GM12878 (cell line): ENCODE measurements around the gene RPRD1B. TPM values are rescaled to one million over a fixed set of nuclear protein-coding genes. Genes with fewer than 3 reads are reported as not detected.

Experiments
- ATAC-seq: fragments of 200-7000 bp; cut with Tn5 transposase; 3 replicates; pipeline ENCODE4 v1.9.1; 2020; ENCODE audit warnings: mild to moderate bottlenecking, moderate library complexity
- BruUV-seq: library from RNA; stranded (reverse); fragments of 400-500 nt; replicated peaks from 2 replicates; lab custom pipeline; 2021; lab: Mats Ljungman, UMichigan
- CTCF ChIA-PET: fragments of 300-600 bp; sonication (Branson Sonifier 250); formaldehyde crosslinking; extraction: SDS; loops from one replicate; lab custom pipeline; 2021; ENCODE audit warnings: inconsistent platforms; lab: Yijun Ruan, JAX
- POLR2A ChIA-PET: fragments of 350-600 bp; formaldehyde crosslinking; extraction: SDS; loops from one replicate; lab custom pipeline; 2021; ENCODE audit warnings: inconsistent platforms; lab: Charles Lee
- RAD21 ChIA-PET: fragments of 300-600 bp; sonication (Branson Sonifier 250); formaldehyde crosslinking; loops from one replicate; lab custom pipeline; 2023; ENCODE audit warnings: antibody characterized with exemption; ENCODE audit not compliant: unreplicated experiment; lab: Charles Lee
- SMC1A ChIA-PET: fragments of 300-600 bp; sonication (Branson Sonifier 250); formaldehyde crosslinking; loops from one replicate; lab custom pipeline; 2023; ENCODE audit not compliant: unreplicated experiment, uncharacterized antibody; lab: Charles Lee
- DNase-seq: peaks from one replicate; pipeline ENCODE4 v3.0.0-alpha.2; 2011; ENCODE audit warnings: low read depth, low spot score
- FAIRE-seq: peaks from 3 replicates; lab custom pipeline; 2011; peaks lifted over from hg19 to GRCh38; lab: Jason Lieb, UNC
- H2AFZ ChIP-seq: 2 replicates; pipeline ENCODE4 v1.6.0; 2011; ENCODE audit warnings: low read depth, low read length, control low read depth; ENCODE audit not compliant: control insufficient read depth
- H3K27ac ChIP-seq: 2 replicates; pipeline ENCODE4 v1.5.1; 2011; ENCODE audit warnings: control low read depth; ENCODE audit not compliant: control insufficient read depth, insufficient read depth
- H3K27me3 ChIP-seq, 2 experiments: replicated peaks in 1 of 2; 2 replicates each; pipeline versions ENCODE4 v1.6.0 to v1.6.1; 2011; ENCODE audit warnings: low read length in 1 of 2; ENCODE audit not compliant: control insufficient read depth in 2 of 2, insufficient read depth in 2 of 2
- H3K36me3 ChIP-seq, 2 experiments: 2 replicates each; pipeline ENCODE4 v1.5.1; 2011; ENCODE audit warnings: low read length in 1 of 2; ENCODE audit not compliant: control insufficient read depth in 2 of 2, insufficient read depth in 2 of 2
- H3K4me1 ChIP-seq: 2 replicates; pipeline ENCODE4 v1.6.1; 2011; ENCODE audit warnings: mild to moderate bottlenecking, low read length, moderate library complexity, mixed read lengths; ENCODE audit not compliant: control insufficient read depth, insufficient read depth
- H3K4me2 ChIP-seq: 2 replicates; pipeline ENCODE4 v1.6.0; 2011; ENCODE audit warnings: control low read depth; ENCODE audit not compliant: control insufficient read depth, insufficient read depth
- H3K4me3 ChIP-seq: fragments of 200-600 bp; sonication (generic); 2 replicates; pipeline ENCODE4 v1.5.1; 2016
- H3K79me2 ChIP-seq: 2 replicates; pipeline ENCODE4 v1.6.0; 2011; ENCODE audit warnings: low read length; ENCODE audit not compliant: control insufficient read depth, insufficient read depth
- H3K9ac ChIP-seq: 2 replicates; pipeline ENCODE4 v1.8.0; 2011; ENCODE audit warnings: low read length, control low read depth, mixed read lengths; ENCODE audit not compliant: control insufficient read depth, insufficient read depth
- H3K9me3 ChIP-seq: replicated peaks from 3 replicates; pipeline ENCODE4 v1.5.1; 2011; ENCODE audit warnings: mild to moderate bottlenecking, low read length; ENCODE audit not compliant: control insufficient read depth, insufficient read depth
- H4K20me1 ChIP-seq: 2 replicates; pipeline ENCODE4 v1.6.0; 2011; ENCODE audit not compliant: control insufficient read depth, insufficient read depth
- EP300 ChIP-seq, 2 experiments: fragments of 150-350 bp in 1 of 2; IDR thresholded peaks; 2 replicates each; pipeline ENCODE4 v1.6.1; 2011 to 2012; ENCODE audit warnings: low read depth in 2 of 2, low read length in 2 of 2, borderline replicate concordance in 1 of 2, improper control_type of control experiment in 1 of 2, inconsistent platforms in 1 of 2; ENCODE audit not compliant: control insufficient read depth in 1 of 2
- FOXM1 ChIP-seq: IDR thresholded peaks from 2 replicates; pipeline ENCODE4 v1.6.1; 2012; ENCODE audit warnings: low read depth, mild to moderate bottlenecking, inconsistent platforms, low read length, moderate library complexity
- LARP7 ChIP-seq: fragments of 450-650 bp; IDR thresholded peaks from 2 replicates; pipeline ENCODE4 v1.6.1; 2017; ENCODE audit warnings: mild to moderate bottlenecking
- POLR2AphosphoS2 ChIP-seq: IDR thresholded peaks from 2 replicates; pipeline ENCODE4 v1.6.1; 2011; ENCODE audit warnings: low read depth, mild to moderate bottlenecking, low read length, improper control_type of control experiment, moderate library complexity
- ZNF384 ChIP-seq: IDR thresholded peaks from 2 replicates; pipeline ENCODE4 v1.6.1; 2012; ENCODE audit warnings: low read depth, mild to moderate bottlenecking, low read length, improper control_type of control experiment, borderline replicate concordance
- WGBS: methylation state at CpG from one replicate; pipeline ENCODE4 v1.1.6; 2016; ENCODE audit warnings: low lambda C conversion rate; ENCODE audit not compliant: insufficient replicate concordance, insufficient coverage; ENCODE audit errors: missing lambda C conversion rate; 5-methylcytosine and 5-hydroxymethylcytosine counted together
- in situ Hi-C: fragments of 300-500 bp; cut with MboI; formaldehyde crosslinking; loops from 9 replicates; pipeline ENCODE4 v1.14.3; 2018; ENCODE audit warnings: mixed read lengths
- intact Hi-C: fragments of 100-400 bp; cut with micrococcal nuclease; formaldehyde crosslinking; loops from one replicate; pipeline ENCODE4 v1.14.2; 2022; ENCODE audit not compliant: unreplicated experiment
- polyA plus RNA-seq, 11 experiments: library from polyadenylated mRNA; depleted of rRNA in 4 of 11; unstranded in 6 of 11; stranded (reverse) in 5 of 11; fragments of >200 nt; fragmentation: Nextera tagmentation in 4 of 11; fragmentation: Illumina TruSeq in 1 of 11; extraction: Ambion mirVana in 4 of 11; extraction: Trizol in 1 of 11; gene quantifications; 1 replicate in 1 of 11; 2 replicates in 10 of 11; pipeline versions ENCODE4 v1.2.1 to v1.2.3, GENCODE V29; 2011 to 2016; ENCODE audit warnings: inconsistent platforms in 2 of 11, missing spikeins in 2 of 11, low read depth in 1 of 11
- total RNA-seq, 4 experiments: library from RNA; depleted of rRNA in 3 of 4; stranded (reverse); fragments of >200 nt in 3 of 4; fragmentation: Illumina TruSeq in 1 of 4; extraction: Trizol in 1 of 4; gene quantifications; 2 replicates each; pipeline versions ENCODE4 v1.2.1 to v1.2.3, GENCODE V29; 2013 to 2021
- TF ChIP-seq, protein P1 (sequence below): fragments of 450-650 bp; conservative IDR thresholded peaks from 2 replicates; pipeline ENCODE4 v1.6.1; 2017; ENCODE audit warnings: mild to moderate bottlenecking, moderate library complexity

RPRD1B gene
- total and polyA plus RNA-seq, 10 of the 15 experiments (the other 5 are each of a cell fraction or from before 2014, with no cell fraction given): 5.2 to 40.2 (median 30.0) TPM

GRCh38 chr20:38032585-38033329, 789 bp upstream of the RPRD1B start (continued):
- TF ChIP-seq, protein P1, sequence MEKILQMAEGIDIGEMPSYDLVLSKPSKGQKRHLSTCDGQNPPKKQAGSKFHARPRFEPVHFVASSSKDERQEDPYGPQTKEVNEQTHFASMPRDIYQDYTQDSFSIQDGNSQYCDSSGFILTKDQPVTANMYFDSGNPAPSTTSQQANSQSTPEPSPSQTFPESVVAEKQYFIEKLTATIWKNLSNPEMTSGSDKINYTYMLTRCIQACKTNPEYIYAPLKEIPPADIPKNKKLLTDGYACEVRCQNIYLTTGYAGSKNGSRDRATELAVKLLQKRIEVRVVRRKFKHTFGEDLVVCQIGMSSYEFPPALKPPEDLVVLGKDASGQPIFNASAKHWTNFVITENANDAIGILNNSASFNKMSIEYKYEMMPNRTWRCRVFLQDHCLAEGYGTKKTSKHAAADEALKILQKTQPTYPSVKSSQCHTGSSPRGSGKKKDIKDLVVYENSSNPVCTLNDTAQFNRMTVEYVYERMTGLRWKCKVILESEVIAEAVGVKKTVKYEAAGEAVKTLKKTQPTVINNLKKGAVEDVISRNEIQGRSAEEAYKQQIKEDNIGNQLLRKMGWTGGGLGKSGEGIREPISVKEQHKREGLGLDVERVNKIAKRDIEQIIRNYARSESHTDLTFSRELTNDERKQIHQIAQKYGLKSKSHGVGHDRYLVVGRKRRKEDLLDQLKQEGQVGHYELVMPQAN: peak; percentile 66
- TF ChIP-seq FOXM1 (no peak), LARP7 (peak; percentile 15; the same call in 1 of the 2 replicates), EP300 (IDR thresholded peaks at IDR 0.05; ENCODE audit: borderline replicate concordance in 1 of 2, control insufficient read depth in 1 of 2, low read depth in 2 of 2, low read length in 2 of 2) (no peak)

- TF ChIP-seq POLR2AphosphoS2 (0 out of 2 replicates have a peak, but pooled peaks have one; percentile 6), ZNF384 (no peak)
- 1% methylated on average over 14 of the region's 14 CpGs for WGBS
- ATAC-seq: peak; percentile 28
- Histone ChIP-seq H2AFZ (peak overlapping the region; percentile 92), H3K36me3 (no peaks in the 10 kb centered on the region), H3K9ac (peak overlapping the region; percentile 98), H3K4me2 (peak overlapping the region; percentile 85), H4K20me1 (no peaks in the 10 kb centered on the region), H3K79me2 (peaks cover 91% of the 10 kb centered on the region), H3K9me3 (no peaks in the 10 kb centered on the region; the same call in 2 of the 3 replicates), H3K4me1 (peaks cover 10% of the 10 kb centered on the region), H3K27me3 (no peaks in the 10 kb centered on the region), H3K4me3 (peak overlapping the region; percentile 91), H3K27ac (peak overlapping the region; percentile 96)
- ChIA-PET RAD21 (no interaction called here), SMC1A (interaction anchor here (0.7 to 1.6 kb wide), 3 partner anchors 27 to 174 kb away, joined by 3 to 4 read pairs (median 3); no protein-coding TSS in a partner anchor), POLR2A (interaction anchor here (0.5 to 1.6 kb wide), 5 partner anchors 10 to 494 kb away, joined by 4 to 6 read pairs (median 4); no protein-coding TSS in a partner anchor), CTCF (interaction anchor here (0.6 to 3.0 kb wide), 6 partner anchors 23 to 485 kb away, joined by 3 to 10 read pairs (median 5); partner anchors contain the start of gene SNHG17)
- in situ Hi-C loops (no loop called here), intact Hi-C loops (no loop called here)
- no TSS peak for BruUV-seq
- no peak for DNase-seq
- no peak for FAIRE-seq
Measured at GRCh38 chr20:38034108-38034649, 633 bp downstream of the RPRD1B start.
